Mesangial cell (primary cell): ENCODE measurements around the gene NEK11. TPM values are rescaled to one million over a fixed set of nuclear protein-coding genes. Genes with fewer than 3 reads are reported as not detected.

ENCODE experiments used
- total RNA-seq: library from RNA; depleted of rRNA; stranded (reverse); fragments of >200 nt; gene quantifications from 2 replicates; pipeline ENCODE4 v1.2.3, GENCODE V29; 2015

Gene NEK11
- 2.0 and 4.3 TPM in 2 replicates for total RNA-seq

GRCh38 chr3:131026321-131027151 is at the start of gene NEK11, which contains the start of gene ASTE1:
TSS of gene NEK11 (plus strand) at chr3:131026877. CDS start at chr3:131029709, 2,832 bp downstream.
TSS of gene ASTE1 (minus strand) at chr3:131026825. CDS start at chr3:131025306, 1,519 bp downstream.

GRCh38 chr3:131381445-131382291 is 355.0 kb downstream of the NEK11 start, which contains the start of gene NUDT16:
TSS of gene NUDT16 (plus strand) at chr3:131381774. CDS start at chr3:131381805, 31 bp downstream.

Other genes starting within 250 kb of the NEK11 start
- 50.3 and 54.6 TPM in 2 replicates for gene ATP2C1, start 132.8 kb upstream of the NEK11 start, total RNA-seq
- 3.7 and 5.4 TPM in 2 replicates for gene ASTE1, start 52 bp upstream of the NEK11 start, total RNA-seq